K562 (cell line): ENCODE measurements around the gene STOM. TPM values are rescaled to one million over a fixed set of nuclear protein-coding genes. Genes with fewer than 3 reads are reported as not detected.

ENCODE experiments used
- ATAC-seq: fragments of 200-7000 bp; cut with Tn5 transposase; 3 replicates; pipeline ENCODE4 v1.9.1; 2020; ENCODE audit warnings: moderate library complexity
- BruUV-seq: library from RNA; stranded (reverse); fragments of 400-500 nt; replicated peaks from 2 replicates; lab custom pipeline; 2021; lab: Mats Ljungman, UMichigan
- CTCF ChIA-PET: fragments of 300-600 bp; formaldehyde crosslinking; extraction: SDS; loops from one replicate; lab custom pipeline; 2021; ENCODE audit warnings: low intra/inter-chr PET ratio; lab: Yijun Ruan, JAX
- POLR2A ChIA-PET: fragments of 300-600, 350-650 bp; sonication (Branson Sonifier 250); formaldehyde crosslinking; extraction: SDS; loops from one replicate; lab custom pipeline; 2021; ENCODE audit warnings: antibody characterized with exemption, inconsistent platforms; lab: Yijun Ruan, JAX
- DNase-seq, 4 experiments: peaks; one replicate each; pipeline versions ENCODE4 v3.0.0 to v3.0.0-alpha.2; 2011 to 2018; ENCODE audit warnings: low spot score in 3 of 4, mixed read lengths in 3 of 4; ENCODE audit errors: extremely low read depth in 1 of 4
- FAIRE-seq: peaks from 2 replicates; lab custom pipeline; 2011; peaks lifted over from hg19 to GRCh38; lab: Jason Lieb, UNC
- H2AFZ ChIP-seq: 2 replicates; pipeline ENCODE4 v1.6.0; 2011; ENCODE audit warnings: low read depth, low read length, control low read depth, inconsistent platforms
- H3K27ac ChIP-seq: fragments of 200-600 bp; 3 replicates; pipeline ENCODE4 v1.8.0; 2011; ENCODE audit warnings: low read depth, mild to moderate bottlenecking, control low read depth, inconsistent platforms, low read length, moderate library complexity, mixed read lengths; ENCODE audit errors: extremely low read depth
- H3K27me3 ChIP-seq, 2 experiments: fragments of 300-600 bp in 1 of 2; 2 replicates in 1 of 2; 3 replicates in 1 of 2; pipeline versions ENCODE4 v1.6.0 to v1.8.0; 2011; ENCODE audit warnings: inconsistent platforms in 2 of 2, low read length in 2 of 2, mild to moderate bottlenecking in 1 of 2, mixed read lengths in 1 of 2, moderate library complexity in 1 of 2; ENCODE audit not compliant: control insufficient read depth in 2 of 2, insufficient read depth in 2 of 2
- H3K36me3 ChIP-seq: fragments of 300-600 bp; 3 replicates; pipeline ENCODE4 v1.8.0; 2011; ENCODE audit warnings: mild to moderate bottlenecking, low read length, inconsistent platforms; ENCODE audit not compliant: control insufficient read depth, insufficient read depth
- H3K4me1 ChIP-seq, 2 experiments: fragments of 200-600 bp in 1 of 2; replicated peaks in 1 of 2; 2 replicates in 1 of 2; 3 replicates in 1 of 2; pipeline versions ENCODE4 v1.5.1 to v1.8.0; 2011; ENCODE audit warnings: inconsistent platforms in 2 of 2, low read length in 2 of 2, mild to moderate bottlenecking in 1 of 2, mixed read lengths in 1 of 2, moderate library complexity in 1 of 2; ENCODE audit not compliant: control insufficient read depth in 2 of 2, insufficient read depth in 2 of 2
- H3K4me2 ChIP-seq: 2 replicates; pipeline ENCODE4 v1.6.1; 2011; ENCODE audit warnings: low read length, control low read depth, inconsistent platforms, mixed read lengths; ENCODE audit not compliant: insufficient read depth
- H3K4me3 ChIP-seq: fragments of 200-600 bp; sonication (generic), shearing (Covaris generic); 2 replicates; pipeline ENCODE4 v1.5.1; 2016; ENCODE audit warnings: control low read depth, inconsistent platforms
- H3K79me2 ChIP-seq: fragments of 200-600 bp; 3 replicates; pipeline ENCODE4 v1.8.0; 2011; ENCODE audit warnings: low read length, inconsistent platforms; ENCODE audit not compliant: control insufficient read depth, insufficient read depth
- H3K9ac ChIP-seq, 2 experiments: 2 replicates each; pipeline versions ENCODE4 v1.6.0 to v1.6.1; 2011; ENCODE audit warnings: low read depth in 2 of 2, low read length in 2 of 2, control low read depth in 1 of 2, inconsistent platforms in 1 of 2, mild to moderate bottlenecking in 1 of 2, mixed read lengths in 1 of 2; ENCODE audit not compliant: insufficient read depth in 1 of 2
- H3K9me1 ChIP-seq: one replicate; pipeline ENCODE4 v1.6.0; 2011; ENCODE audit warnings: inconsistent platforms, mild to moderate bottlenecking, low read length, moderate library complexity; ENCODE audit not compliant: control insufficient read depth, insufficient read depth
- H3K9me3 ChIP-seq: replicated peaks from 2 replicates; pipeline ENCODE4 v1.5.1; 2011; ENCODE audit warnings: low read depth, low read length, inconsistent platforms; ENCODE audit not compliant: control insufficient read depth, insufficient read depth
- H4K20me1 ChIP-seq: replicated peaks from 2 replicates; pipeline ENCODE4 v1.6.1; 2011; ENCODE audit warnings: low read length, inconsistent platforms, mixed read lengths; ENCODE audit not compliant: control insufficient read depth, insufficient read depth
- ARID3B ChIP-seq: fragments of 250-450 bp; sonication (Bioruptor Pico); IDR thresholded peaks from 2 replicates; pipeline ENCODE4 v1.4.0; 2020; ENCODE audit warnings: borderline replicate concordance
- CBFA2T2 ChIP-seq: fragments of 450-650 bp; conservative IDR thresholded peaks from 2 replicates; pipeline ENCODE4 v1.6.1; 2017; ENCODE audit warnings: mild to moderate bottlenecking
- CBX5 ChIP-seq: IDR thresholded peaks from 2 replicates; pipeline ENCODE4 v1.6.1; 2014; ENCODE audit warnings: low read depth, borderline replicate concordance
- CHCHD3 ChIP-seq: fragments of 250-450 bp; sonication (Bioruptor Pico); IDR thresholded peaks from 2 replicates; pipeline ENCODE4 v2.1.2; 2022; ENCODE audit warnings: mild to moderate bottlenecking
- CHD1 ChIP-seq: fragments of 200-600 bp; sonication (generic); IDR thresholded peaks from one replicate; pipeline ENCODE4 v1.6.1; 2012; ENCODE audit warnings: mild to moderate bottlenecking, moderate library complexity, low read length, inconsistent platforms
- EHMT2 ChIP-seq: fragments of 450-650 bp; IDR thresholded peaks from 2 replicates; pipeline ENCODE4 v1.6.1; 2018; ENCODE audit warnings: antibody characterized with exemption
- HCFC1 ChIP-seq: IDR thresholded peaks from 2 replicates; pipeline ENCODE4 v1.6.1; 2012; ENCODE audit warnings: low read depth, low read length, improper control_type of control experiment
- PATZ1 ChIP-seq: fragments of 250-450 bp; sonication (Bioruptor Pico); IDR thresholded peaks from 2 replicates; pipeline ENCODE4 v1.5.0; 2020; ENCODE audit warnings: mild to moderate bottlenecking, borderline replicate concordance
- PCBP1 ChIP-seq: fragments of 200-400 bp; formaldehyde crosslinking; IDR thresholded peaks from 2 replicates; pipeline ENCODE4 v1.6.1; 2018; ENCODE audit warnings: mild to moderate bottlenecking, low read depth, low read length; ENCODE audit not compliant: poor library complexity, severe bottlenecking
- SAP30 ChIP-seq: fragments of 200-600 bp; sonication (generic); IDR thresholded peaks from 2 replicates; pipeline ENCODE4 v1.6.1; 2012; ENCODE audit warnings: borderline replicate concordance, low read depth, mild to moderate bottlenecking, moderate library complexity, low read length, control low read depth, inconsistent platforms; ENCODE audit not compliant: insufficient read depth, poor library complexity, severe bottlenecking
- STAT5B ChIP-seq: fragments of 250-450 bp; sonication (Bioruptor Pico); IDR thresholded peaks from 2 replicates; pipeline ENCODE4 v1.8.0; 2021; ENCODE audit warnings: mild to moderate bottlenecking, inconsistent platforms
- ZBTB8A ChIP-seq: fragments of 450-650 bp; IDR thresholded peaks from 2 replicates; pipeline ENCODE4 v1.6.1; 2018; ENCODE audit warnings: mild to moderate bottlenecking, moderate library complexity; ENCODE audit not compliant: partially characterized antibody
- ZC3H8 ChIP-seq: fragments of 450-650 bp; IDR thresholded peaks from 2 replicates; pipeline ENCODE4 v1.6.1; 2017
- ZEB2 ChIP-seq: fragments of 450-650 bp; IDR thresholded peaks from 2 replicates; pipeline ENCODE4 v1.6.1; 2016
- ZNF3 ChIP-seq: fragments of 250-450 bp; sonication (Bioruptor Pico); IDR thresholded peaks from 2 replicates; pipeline ENCODE4 v1.5.0; 2021; ENCODE audit warnings: mild to moderate bottlenecking, moderate library complexity
- ZNF384 ChIP-seq: IDR thresholded peaks from 2 replicates; pipeline ENCODE4 v1.6.1; 2012; ENCODE audit warnings: low read depth, low read length, improper control_type of control experiment
- ZNF79 ChIP-seq: fragments of 250-450 bp; sonication (Bioruptor Pico); IDR thresholded peaks from 2 replicates; pipeline ENCODE4 v1.4.0; 2020; ENCODE audit warnings: low read depth, mild to moderate bottlenecking, moderate library complexity
- WGBS: fragments of 100-300 bp; shearing (Covaris generic); methylation state at CpG from one replicate; pipeline ENCODE4 v1.1.6; 2016; ENCODE audit warnings: low coverage, mixed read lengths; ENCODE audit not compliant: insufficient coverage; ENCODE audit errors: missing lambda C conversion rate; 5-methylcytosine and 5-hydroxymethylcytosine counted together
- in situ Hi-C: fragments of 300-500 bp; cut with MboI; formaldehyde crosslinking; loops from 4 replicates; pipeline ENCODE4 v1.15.0; 2018; ENCODE audit warnings: inconsistent platforms, mixed read lengths
- intact Hi-C: fragments of 100-400 bp; cut with micrococcal nuclease; formaldehyde crosslinking; loops from 2 replicates; pipeline ENCODE4 v1.14.2; 2022
- polyA plus RNA-seq, 8 experiments: library from polyadenylated mRNA; depleted of rRNA in 4 of 8; stranded (reverse) in 5 of 8; unstranded in 3 of 8; fragments of >200 nt; fragmentation: Nextera tagmentation in 2 of 8; fragmentation: Illumina TruSeq in 1 of 8; extraction: Ambion mirVana in 2 of 8; extraction: Trizol in 1 of 8; gene quantifications; 2 replicates each; pipeline versions ENCODE4 v1.2.1 to v1.2.3, GENCODE V29; 2011 to 2014; ENCODE audit warnings: inconsistent platforms in 1 of 8, missing spikeins in 1 of 8
- total RNA-seq, 7 experiments: library from RNA; depleted of rRNA in 6 of 7; stranded (reverse); fragments of >200 nt in 6 of 7; fragmentation: Illumina TruSeq in 2 of 7; extraction: Trizol in 2 of 7; gene quantifications; 2 replicates each; pipeline versions ENCODE4 v1.2.1 to v1.2.3, GENCODE V29; 2011 to 2021; ENCODE audit warnings: low replicate concordance in 1 of 7
- TF ChIP-seq, protein P1 (sequence below): fragments of 250-450 bp; sonication (Bioruptor Pico); IDR thresholded peaks from 2 replicates; pipeline ENCODE4 v1.8.0; 2021; ENCODE audit warnings: moderate library complexity, mild to moderate bottlenecking, inconsistent platforms
- TF ChIP-seq, protein P2 (sequence below): fragments of 450-650 bp; formaldehyde crosslinking; IDR thresholded peaks from 2 replicates; pipeline ENCODE4 v1.4.0; 2020; ENCODE audit warnings: mild to moderate bottlenecking, moderate library complexity
- TF ChIP-seq, protein P3 (sequence below): fragments of 250-450 bp; sonication (Bioruptor Pico); IDR thresholded peaks from 2 replicates; pipeline ENCODE4 v1.9.0; 2021; ENCODE audit warnings: mild to moderate bottlenecking

STOM gene
- total and polyA plus RNA-seq, 9 of the 15 experiments (the other 6 are each of a cell fraction or from before 2014, with no cell fraction given): 23.2 to 140 (median 43.9) TPM

DNA sequence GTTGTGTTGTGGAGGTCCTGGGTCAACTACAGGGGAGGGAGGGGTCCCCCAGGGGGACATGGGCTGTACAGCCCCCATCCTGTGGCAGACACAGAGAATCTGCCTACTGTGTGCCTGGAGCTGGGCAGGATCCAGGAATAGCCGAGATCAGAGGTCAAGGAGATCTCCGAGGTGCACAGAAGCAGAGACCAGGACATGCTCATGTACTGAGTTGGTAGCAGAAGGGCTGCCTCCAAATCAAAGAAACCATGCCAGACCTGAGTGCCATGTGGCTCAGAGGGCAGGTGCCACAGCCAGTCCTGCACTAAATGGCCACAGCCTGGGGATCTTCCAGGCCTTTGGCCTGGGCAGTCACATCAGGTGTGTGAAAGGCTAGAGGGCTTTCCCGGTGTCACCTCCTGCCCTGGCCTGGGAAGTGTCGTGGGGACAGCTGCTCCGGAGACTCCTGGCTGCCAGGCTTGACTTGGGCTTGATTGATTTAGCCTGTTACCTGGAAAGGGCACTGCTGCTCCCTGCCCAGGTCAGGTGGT is 74.3 kb downstream of the STOM start:
- POLR2A ChIA-PET: no interaction called here
- H2AFZ ChIP-seq: no peak overlapping the region
- no peak for DNase-seq
- no TSS peak for BruUV-seq
- no peaks in the 10 kb centered on the region for H3K36me3 ChIP-seq
- no peak overlapping the region for H3K4me2 ChIP-seq
- no peak for FAIRE-seq
- 54% methylated on average over 3 of the region's 5 CpGs for WGBS
- CTCF ChIA-PET: no interaction called here
- in situ Hi-C loops: no loop called here
- TF ChIP-seq ZC3H8: no peak
- no peak for TF ChIP-seq CHD1
- no peak for TF ChIP-seq CBFA2T2
- TF ChIP-seq ZNF384: no peak
- no peak for TF ChIP-seq ZNF3 (CRISPR knock-in tag)
- no peak for TF ChIP-seq ZEB2
- no peak for TF ChIP-seq CBX5
- no peak for TF ChIP-seq PATZ1 (CRISPR knock-in tag)
- TF ChIP-seq SAP30: no peak
- TF ChIP-seq STAT5B (CRISPR knock-in tag): no peak
- TF ChIP-seq, protein P1, sequence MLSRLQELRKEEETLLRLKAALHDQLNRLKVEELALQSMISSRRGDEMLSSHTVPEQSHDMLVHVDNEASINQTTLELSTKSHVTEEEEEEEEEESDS (CRISPR knock-in tag): no peak
- TF ChIP-seq ZNF79 (CRISPR knock-in tag): no peak
- TF ChIP-seq, protein P2, sequence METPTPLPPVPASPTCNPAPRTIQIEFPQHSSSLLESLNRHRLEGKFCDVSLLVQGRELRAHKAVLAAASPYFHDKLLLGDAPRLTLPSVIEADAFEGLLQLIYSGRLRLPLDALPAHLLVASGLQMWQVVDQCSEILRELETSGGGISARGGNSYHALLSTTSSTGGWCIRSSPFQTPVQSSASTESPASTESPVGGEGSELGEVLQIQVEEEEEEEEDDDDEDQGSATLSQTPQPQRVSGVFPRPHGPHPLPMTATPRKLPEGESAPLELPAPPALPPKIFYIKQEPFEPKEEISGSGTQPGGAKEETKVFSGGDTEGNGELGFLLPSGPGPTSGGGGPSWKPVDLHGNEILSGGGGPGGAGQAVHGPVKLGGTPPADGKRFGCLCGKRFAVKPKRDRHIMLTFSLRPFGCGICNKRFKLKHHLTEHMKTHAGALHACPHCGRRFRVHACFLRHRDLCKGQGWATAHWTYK: no peak
- no peak for TF ChIP-seq ARID3B (CRISPR knock-in tag)
- TF ChIP-seq, protein P3, sequence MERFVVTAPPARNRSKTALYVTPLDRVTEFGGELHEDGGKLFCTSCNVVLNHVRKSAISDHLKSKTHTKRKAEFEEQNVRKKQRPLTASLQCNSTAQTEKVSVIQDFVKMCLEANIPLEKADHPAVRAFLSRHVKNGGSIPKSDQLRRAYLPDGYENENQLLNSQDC (CRISPR knock-in tag): no peak
- TF ChIP-seq ZBTB8A: no peak
- no peak for TF ChIP-seq CHCHD3 (CRISPR knock-in tag)
- no peak for TF ChIP-seq HCFC1
- no peak for TF ChIP-seq PCBP1
- TF ChIP-seq EHMT2: no peak
- intact Hi-C loops: no loop called here
- no peaks in the 10 kb centered on the region for H3K9me3 ChIP-seq
- no peak for ATAC-seq
- H3K4me1 ChIP-seq: peaks cover 6 to 25% of the 10 kb centered on the region in 2 experiments; a peak in 4 of 5 replicates
- peak overlapping the region in 1 of 2 experiments; percentile 6; a peak in 2 of 4 replicates for H3K9ac ChIP-seq
- H3K4me3 ChIP-seq: no peak overlapping the region
- H3K27me3 ChIP-seq: no peaks in the 10 kb centered on the region
- no peak overlapping the region for H3K27ac ChIP-seq
- no peaks in the 10 kb centered on the region for H4K20me1 ChIP-seq
- no peaks in the 10 kb centered on the region for H3K79me2 ChIP-seq
- H3K9me1 ChIP-seq: no peaks in the 10 kb centered on the region
